Panc1 (cell line): ENCODE results near the gene BACH2. TPM values are rescaled to one million over a fixed set of nuclear protein-coding genes. Genes with fewer than 3 reads are reported as not detected.

ENCODE experiments used
- ATAC-seq: fragments of 200-7000 bp; cut with Tn5 transposase; 2 replicates; pipeline ENCODE4 v1.9.1; 2020; ENCODE audit warnings: mild to moderate bottlenecking, moderate library complexity
- BruUV-seq: library from RNA; stranded (reverse); fragments of 400-500 nt; replicated peaks from 2 replicates; lab custom pipeline; 2021; lab: Mats Ljungman, UMichigan
- CTCF ChIA-PET: fragments of 300-600 bp; sonication (Branson Sonifier 250); formaldehyde crosslinking; loops from one replicate; lab custom pipeline; 2022; ENCODE audit warnings: antibody characterized with exemption; lab: Charles Lee
- POLR2A ChIA-PET: fragments of 300-600 bp; sonication (Branson Sonifier 250); formaldehyde crosslinking; loops from one replicate; lab custom pipeline; 2022; ENCODE audit warnings: antibody characterized with exemption; lab: Charles Lee
- DNase-seq: peaks from one replicate; pipeline ENCODE4 v3.0.0-alpha.2; 2010; ENCODE audit warnings: low read depth, low spot score
- H3K27ac ChIP-seq: 2 replicates; pipeline ENCODE4 v1.5.1; 2011; ENCODE audit warnings: mild to moderate bottlenecking, low read length, inconsistent platforms
- H3K27me3 ChIP-seq: fragments of 200-500 bp; sonication (Bioruptor generic); 2 replicates; pipeline ENCODE4 v1.6.0; 2014; ENCODE audit warnings: low read length, inconsistent platforms; ENCODE audit not compliant: control insufficient read depth, insufficient read depth
- H3K36me3 ChIP-seq: fragments of 200-500 bp; sonication (Bioruptor generic); 2 replicates; pipeline ENCODE4 v1.5.1; 2014; ENCODE audit warnings: inconsistent platforms, mild to moderate bottlenecking, low read length, moderate library complexity; ENCODE audit not compliant: control insufficient read depth, insufficient read depth
- H3K4me1 ChIP-seq: 2 replicates; pipeline ENCODE4 v1.5.1; 2011; ENCODE audit warnings: inconsistent platforms, mild to moderate bottlenecking, low read length, moderate library complexity; ENCODE audit not compliant: control insufficient read depth, insufficient read depth
- H3K4me3 ChIP-seq, 2 experiments: 2 replicates each; pipeline ENCODE4 v1.5.1; 2011 to 2012; ENCODE audit warnings: low read depth in 2 of 2, low read length in 2 of 2, mild to moderate bottlenecking in 2 of 2, inconsistent platforms in 1 of 2, moderate library complexity in 1 of 2
- H3K9me3 ChIP-seq: fragments of 200-500 bp; sonication (Bioruptor generic); 2 replicates; pipeline ENCODE4 v1.5.1; 2014; ENCODE audit warnings: low read depth, mild to moderate bottlenecking, inconsistent platforms, low read length, moderate library complexity; ENCODE audit not compliant: control insufficient read depth, insufficient read depth
- POLR2AphosphoS5 ChIP-seq: IDR thresholded peaks from 2 replicates; pipeline ENCODE4 v1.6.1; 2012; ENCODE audit warnings: mild to moderate bottlenecking, low read depth, low read length, moderate library complexity
- SIN3A ChIP-seq: IDR thresholded peaks from 2 replicates; pipeline ENCODE4 v1.6.1; 2012; ENCODE audit warnings: low read depth, mild to moderate bottlenecking, low read length, moderate library complexity, borderline replicate concordance; ENCODE audit not compliant: insufficient read depth
- TCF7L2 ChIP-seq: IDR thresholded peaks from 2 replicates; pipeline ENCODE4 v1.6.1; 2011; ENCODE audit warnings: mild to moderate bottlenecking, low read depth, low read length, inconsistent platforms
- in situ Hi-C: cut with HindIII; loops from 2 replicates; pipeline ENCODE4 v1.10.0; 2016; ENCODE audit warnings: low sequenced_read_pairs, low pct_unique_long_range_greater_than_20kb
- intact Hi-C: fragments of 100-400 bp; cut with micrococcal nuclease; formaldehyde crosslinking; loops from one replicate; pipeline ENCODE4 v1.10.0; 2022; ENCODE audit not compliant: unreplicated experiment
- total RNA-seq: library from RNA; stranded (reverse); gene quantifications from one replicate; pipeline ENCODE4 v1.2.1, GENCODE V29; 2021; ENCODE audit not compliant: unreplicated experiment
- TF ChIP-seq, protein P1 (sequence below), 2 experiments: IDR thresholded peaks; 2 replicates each; pipeline ENCODE4 v1.6.1; 2011 to 2012; ENCODE audit warnings: low read depth in 2 of 2, control low read depth in 1 of 2, low read length in 1 of 2, mild to moderate bottlenecking in 1 of 2, moderate library complexity in 1 of 2; ENCODE audit not compliant: insufficient read depth in 1 of 2
- TF ChIP-seq, protein P2 (sequence below): fragments of 450-650 bp; IDR thresholded peaks from 2 replicates; pipeline ENCODE4 v1.5.1; 2017; ENCODE audit warnings: mild to moderate bottlenecking

The BACH2 gene
- total RNA-seq, 1 experiment from 2014 or later: 1.6 TPM

DNA sequence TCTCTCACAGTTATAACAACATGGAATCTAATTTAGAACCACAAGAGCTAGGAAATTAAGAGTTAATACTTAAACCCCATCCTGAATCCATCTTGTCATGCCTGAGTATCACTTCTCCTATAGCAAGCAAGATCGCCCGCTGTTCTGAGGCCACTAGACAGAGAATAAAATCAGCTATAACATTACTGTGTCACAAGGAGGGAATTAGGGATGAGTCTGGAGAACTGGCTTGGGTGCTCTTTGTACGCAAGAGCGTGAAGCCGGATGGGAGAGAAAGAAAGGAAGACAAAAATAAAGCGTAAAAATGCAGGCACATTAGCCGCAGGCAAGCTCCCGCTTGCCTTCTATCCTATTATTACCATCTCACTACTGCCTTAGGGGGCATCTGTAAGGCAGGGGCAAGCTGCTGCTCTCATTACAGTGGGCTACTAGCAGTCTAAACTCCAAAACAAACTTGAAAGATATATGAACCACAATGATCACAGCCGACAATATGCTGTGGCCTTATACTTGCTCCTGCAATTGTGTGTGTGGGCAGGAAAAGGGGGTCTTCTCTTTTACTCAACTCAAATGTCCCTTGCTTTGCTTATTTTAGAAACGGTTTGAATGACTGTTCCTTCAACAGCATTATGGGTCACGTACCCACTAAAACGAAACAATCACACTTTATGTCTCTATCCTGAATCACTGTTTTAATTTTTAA lies 320.5 kb downstream of the BACH2 start:
- DNase-seq (no peak), ATAC-seq (no peak)
- intact Hi-C loops: no loop called here
- in situ Hi-C loops: no loop called here
- POLR2A ChIA-PET: no interaction called here
- Histone ChIP-seq H3K4me1 (no peaks in the 10 kb centered on the region), H3K27me3 (no peaks in the 10 kb centered on the region; the same call in 1 of the 2 replicates), H3K27ac (no peak overlapping the region), H3K36me3 (no peaks in the 10 kb centered on the region), H3K4me3 (no peak overlapping the region), H3K9me3 (no peaks in the 10 kb centered on the region)
- CTCF ChIA-PET: no interaction called here
- BruUV-seq: no TSS peak
- TF ChIP-seq, protein P1, sequence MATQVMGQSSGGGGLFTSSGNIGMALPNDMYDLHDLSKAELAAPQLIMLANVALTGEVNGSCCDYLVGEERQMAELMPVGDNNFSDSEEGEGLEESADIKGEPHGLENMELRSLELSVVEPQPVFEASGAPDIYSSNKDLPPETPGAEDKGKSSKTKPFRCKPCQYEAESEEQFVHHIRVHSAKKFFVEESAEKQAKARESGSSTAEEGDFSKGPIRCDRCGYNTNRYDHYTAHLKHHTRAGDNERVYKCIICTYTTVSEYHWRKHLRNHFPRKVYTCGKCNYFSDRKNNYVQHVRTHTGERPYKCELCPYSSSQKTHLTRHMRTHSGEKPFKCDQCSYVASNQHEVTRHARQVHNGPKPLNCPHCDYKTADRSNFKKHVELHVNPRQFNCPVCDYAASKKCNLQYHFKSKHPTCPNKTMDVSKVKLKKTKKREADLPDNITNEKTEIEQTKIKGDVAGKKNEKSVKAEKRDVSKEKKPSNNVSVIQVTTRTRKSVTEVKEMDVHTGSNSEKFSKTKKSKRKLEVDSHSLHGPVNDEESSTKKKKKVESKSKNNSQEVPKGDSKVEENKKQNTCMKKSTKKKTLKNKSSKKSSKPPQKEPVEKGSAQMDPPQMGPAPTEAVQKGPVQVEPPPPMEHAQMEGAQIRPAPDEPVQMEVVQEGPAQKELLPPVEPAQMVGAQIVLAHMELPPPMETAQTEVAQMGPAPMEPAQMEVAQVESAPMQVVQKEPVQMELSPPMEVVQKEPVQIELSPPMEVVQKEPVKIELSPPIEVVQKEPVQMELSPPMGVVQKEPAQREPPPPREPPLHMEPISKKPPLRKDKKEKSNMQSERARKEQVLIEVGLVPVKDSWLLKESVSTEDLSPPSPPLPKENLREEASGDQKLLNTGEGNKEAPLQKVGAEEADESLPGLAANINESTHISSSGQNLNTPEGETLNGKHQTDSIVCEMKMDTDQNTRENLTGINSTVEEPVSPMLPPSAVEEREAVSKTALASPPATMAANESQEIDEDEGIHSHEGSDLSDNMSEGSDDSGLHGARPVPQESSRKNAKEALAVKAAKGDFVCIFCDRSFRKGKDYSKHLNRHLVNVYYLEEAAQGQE (IDR thresholded peaks at IDR 0.05; ENCODE audit: insufficient read depth in 1 of 2, low read depth in 2 of 2, low read length in 1 of 2): no peak
- TF ChIP-seq SIN3A (no peak), TCF7L2 (no peak), POLR2AphosphoS5 (no peak)
- TF ChIP-seq, protein P2, sequence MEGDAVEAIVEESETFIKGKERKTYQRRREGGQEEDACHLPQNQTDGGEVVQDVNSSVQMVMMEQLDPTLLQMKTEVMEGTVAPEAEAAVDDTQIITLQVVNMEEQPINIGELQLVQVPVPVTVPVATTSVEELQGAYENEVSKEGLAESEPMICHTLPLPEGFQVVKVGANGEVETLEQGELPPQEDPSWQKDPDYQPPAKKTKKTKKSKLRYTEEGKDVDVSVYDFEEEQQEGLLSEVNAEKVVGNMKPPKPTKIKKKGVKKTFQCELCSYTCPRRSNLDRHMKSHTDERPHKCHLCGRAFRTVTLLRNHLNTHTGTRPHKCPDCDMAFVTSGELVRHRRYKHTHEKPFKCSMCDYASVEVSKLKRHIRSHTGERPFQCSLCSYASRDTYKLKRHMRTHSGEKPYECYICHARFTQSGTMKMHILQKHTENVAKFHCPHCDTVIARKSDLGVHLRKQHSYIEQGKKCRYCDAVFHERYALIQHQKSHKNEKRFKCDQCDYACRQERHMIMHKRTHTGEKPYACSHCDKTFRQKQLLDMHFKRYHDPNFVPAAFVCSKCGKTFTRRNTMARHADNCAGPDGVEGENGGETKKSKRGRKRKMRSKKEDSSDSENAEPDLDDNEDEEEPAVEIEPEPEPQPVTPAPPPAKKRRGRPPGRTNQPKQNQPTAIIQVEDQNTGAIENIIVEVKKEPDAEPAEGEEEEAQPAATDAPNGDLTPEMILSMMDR: no peak

DNA sequence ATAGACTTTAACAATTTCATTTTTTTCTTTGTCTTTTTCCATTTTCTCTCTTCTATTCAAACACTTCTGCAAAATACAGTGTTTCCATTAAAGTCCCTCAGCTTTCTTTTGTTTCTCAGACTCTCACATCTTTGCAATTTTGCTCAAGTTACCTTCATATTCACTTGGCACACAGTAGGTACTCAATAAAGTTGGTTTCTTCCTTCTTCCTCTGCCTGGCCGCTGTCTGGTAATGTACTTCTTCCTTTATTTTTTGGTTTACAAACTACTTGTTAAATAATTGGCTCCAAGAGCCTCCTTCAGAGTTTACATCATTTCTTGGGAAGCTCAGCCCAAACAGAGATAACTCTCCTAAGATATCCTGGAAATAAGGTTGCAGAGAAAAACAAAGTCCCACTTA lies 321.3 kb downstream of the BACH2 start:
- intact Hi-C loops: no loop called here
- H3K9me3 ChIP-seq: no peaks in the 10 kb centered on the region
- DNase-seq (no peak), ATAC-seq (no peak)
- in situ Hi-C loops: no loop called here
- BruUV-seq: no TSS peak
- H3K36me3 ChIP-seq: no peaks in the 10 kb centered on the region
- no peaks in the 10 kb centered on the region; the same call in 1 of the 2 replicates for H3K27me3 ChIP-seq
- H3K4me1 ChIP-seq: no peaks in the 10 kb centered on the region; the same call in 1 of the 2 replicates
- TF ChIP-seq, protein P1 (IDR thresholded peaks at IDR 0.05; ENCODE audit: insufficient read depth in 1 of 2, low read depth in 2 of 2, low read length in 1 of 2): no peak
- no peak for TF ChIP-seq SIN3A
- TF ChIP-seq TCF7L2: no peak
- TF ChIP-seq, protein P2: no peak
- no peak for TF ChIP-seq POLR2AphosphoS5
- no peak overlapping the region for H3K27ac ChIP-seq
- no peak overlapping the region for H3K4me3 ChIP-seq
- ChIA-PET POLR2A (no interaction called here), CTCF (no interaction called here)
